SU-DHL-6 (cell line): ENCODE measurements around the gene AP3B2.

Experiments
- EZH2phosphoT487 ChIP-seq: fragments of 200-600 bp; sonication (generic), shearing (Covaris generic); conservative IDR thresholded peaks from 2 replicates; pipeline ENCODE4 v1.6.1; 2018; ENCODE audit warnings: mild to moderate bottlenecking, antibody characterized with exemption, low read length, moderate library complexity, mixed read lengths
- TF ChIP-seq, protein P1 (sequence below): fragments of 200-600 bp; sonication (generic); IDR thresholded peaks from one replicate; pipeline ENCODE4 v1.5.1; 2017; ENCODE audit warnings: antibody characterized with exemption, mild to moderate bottlenecking, low read length, moderate library complexity; ENCODE audit not compliant: insufficient read depth, poor library complexity, severe bottlenecking

DNA sequence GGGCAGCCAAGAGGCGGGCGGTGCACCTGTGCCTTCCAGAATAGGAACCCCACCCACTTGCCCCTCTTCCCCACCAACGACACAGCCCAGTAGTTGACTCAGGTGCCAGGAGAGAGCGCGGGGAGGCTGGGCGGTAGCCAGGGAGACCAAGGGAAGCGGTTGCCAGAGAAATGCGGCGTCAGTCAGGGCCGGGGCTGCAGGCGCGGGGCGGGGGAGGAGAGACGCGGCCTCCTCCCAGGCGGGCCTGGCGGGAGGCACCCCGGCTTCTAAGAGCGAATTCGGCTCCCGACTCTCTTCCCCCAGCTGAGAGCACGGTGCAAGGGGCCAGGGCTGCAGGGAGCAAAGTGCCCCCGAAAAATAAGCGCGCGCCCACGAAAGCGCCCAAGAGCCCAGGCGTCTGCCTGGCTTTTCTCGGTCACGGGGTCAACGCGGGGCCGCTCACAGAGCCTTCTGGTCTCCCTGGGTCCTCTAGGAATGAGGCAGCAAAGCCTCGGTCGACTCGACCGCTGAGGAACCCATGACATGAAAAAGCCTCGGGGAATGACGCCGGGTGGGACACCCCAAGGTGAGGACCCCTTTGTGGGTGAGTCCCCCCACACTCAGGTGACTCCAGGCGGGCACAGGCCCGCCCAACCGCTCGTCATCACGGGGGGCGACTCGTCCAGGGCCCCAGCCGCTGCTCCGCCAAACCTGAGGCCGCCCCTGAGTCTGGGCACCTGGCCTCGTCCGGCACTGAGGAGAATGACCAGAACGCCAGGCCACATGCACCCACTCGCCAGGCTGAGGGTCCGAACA is 63.2 kb downstream of the AP3B2 start:
- TF ChIP-seq EZH2phosphoT487, result no peak
- TF ChIP-seq, protein P1, sequence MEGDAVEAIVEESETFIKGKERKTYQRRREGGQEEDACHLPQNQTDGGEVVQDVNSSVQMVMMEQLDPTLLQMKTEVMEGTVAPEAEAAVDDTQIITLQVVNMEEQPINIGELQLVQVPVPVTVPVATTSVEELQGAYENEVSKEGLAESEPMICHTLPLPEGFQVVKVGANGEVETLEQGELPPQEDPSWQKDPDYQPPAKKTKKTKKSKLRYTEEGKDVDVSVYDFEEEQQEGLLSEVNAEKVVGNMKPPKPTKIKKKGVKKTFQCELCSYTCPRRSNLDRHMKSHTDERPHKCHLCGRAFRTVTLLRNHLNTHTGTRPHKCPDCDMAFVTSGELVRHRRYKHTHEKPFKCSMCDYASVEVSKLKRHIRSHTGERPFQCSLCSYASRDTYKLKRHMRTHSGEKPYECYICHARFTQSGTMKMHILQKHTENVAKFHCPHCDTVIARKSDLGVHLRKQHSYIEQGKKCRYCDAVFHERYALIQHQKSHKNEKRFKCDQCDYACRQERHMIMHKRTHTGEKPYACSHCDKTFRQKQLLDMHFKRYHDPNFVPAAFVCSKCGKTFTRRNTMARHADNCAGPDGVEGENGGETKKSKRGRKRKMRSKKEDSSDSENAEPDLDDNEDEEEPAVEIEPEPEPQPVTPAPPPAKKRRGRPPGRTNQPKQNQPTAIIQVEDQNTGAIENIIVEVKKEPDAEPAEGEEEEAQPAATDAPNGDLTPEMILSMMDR, result no peak
